Mucosa of gallbladder (tissue), 1 donor: ENCODE data around the gene MCC. TPM values are rescaled to one million over a fixed set of nuclear protein-coding genes. Genes with fewer than 3 reads are reported as not detected.

Source experiments
- DNase-seq: peaks from one replicate; pipeline ENCODE4 v3.0.0-alpha.2; 2020; ENCODE audit warnings: low spot score
- total RNA-seq: library from RNA; stranded (reverse); gene quantifications from one replicate; pipeline ENCODE4 v1.2.1, GENCODE V29; 2021
- donor health status: DM: no; HTN: no; CAD: no.

Gene MCC
- total RNA-seq, 1 donor from 2014 or later, result 12.2 TPM

GRCh38 chr5:113224605-113225065 is 263.6 kb downstream of the MCC start:
- no peak for DNase-seq

- no peak for DNase-seq
Measured at GRCh38 chr5:113223831-113224604, 264.2 kb downstream of the MCC start.

- no peak for DNase-seq
Measured at GRCh38 chr5:113223315-113223714, 264.9 kb downstream of the MCC start.

GRCh38 chr5:113221294-113222176 is 266.7 kb downstream of the MCC start:
- DNase-seq, result no peak

GRCh38 chr5:113219695-113220094 is 268.6 kb downstream of the MCC start:
- no peak for DNase-seq

GRCh38 chr5:113218906-113219517 is 269.2 kb downstream of the MCC start:
- DNase-seq, result no peak

GRCh38 chr5:113218200-113218599 is 270.1 kb downstream of the MCC start:
- no peak for DNase-seq

GRCh38 chr5:113217619-113218184 is 270.6 kb downstream of the MCC start:
- DNase-seq, result no peak

GRCh38 chr5:113216545-113216944 is 271.7 kb downstream of the MCC start:
- no peak for DNase-seq

GRCh38 chr5:113215401-113216060 is 272.7 kb downstream of the MCC start:
- DNase-seq, result no peak

- no peak for DNase-seq
Measured at GRCh38 chr5:113214606-113215323, 273.5 kb downstream of the MCC start.

- no peak for DNase-seq
Measured at GRCh38 chr5:113213551-113214425, 274.5 kb downstream of the MCC start.

GRCh38 chr5:113212244-113212920 is 275.9 kb downstream of the MCC start:
- DNase-seq, result peak; percentile 27

GRCh38 chr5:113209498-113209897 is 278.8 kb downstream of the MCC start:
- no peak for DNase-seq

GRCh38 chr5:113205807-113206206 is 282.4 kb downstream of the MCC start:
- no peak for DNase-seq

GRCh38 chr5:113205323-113205722 is 282.9 kb downstream of the MCC start:
- DNase-seq, result no peak

- peak; percentile 43 for DNase-seq
Measured at GRCh38 chr5:113204525-113205161, 283.6 kb downstream of the MCC start.

- no peak for DNase-seq
Measured at GRCh38 chr5:113203916-113204315, 284.3 kb downstream of the MCC start.
